Right lobe of liver (tissue), 4 donors: ENCODE measurements around the gene ZNF490.

Experiments used
- POLR2A ChIP-seq: fragments of 450-650 bp; IDR thresholded peaks from one replicate; pipeline ENCODE4 v1.6.1; 2017; ENCODE audit warnings: antibody characterized with exemption, mild to moderate bottlenecking
- TF ChIP-seq, protein P1 (sequence below), 4 donors: fragments of 200-600 bp in 3 of 4; fragments of 450-650 bp in 1 of 4; IDR thresholded peaks; one replicate each; pipeline versions ENCODE4 v1.5.1 to v1.8.0; 2016 to 2022; ENCODE audit warnings: antibody characterized with exemption in 4 of 4, mild to moderate bottlenecking in 2 of 4
- donor health status: DM: no; HTN: no; CAD: no.
- donor health status: DM: no; HTN: no; CAD: no.
- donor health status: DM: no; HTN: yes; CAD: no.

DNA sequence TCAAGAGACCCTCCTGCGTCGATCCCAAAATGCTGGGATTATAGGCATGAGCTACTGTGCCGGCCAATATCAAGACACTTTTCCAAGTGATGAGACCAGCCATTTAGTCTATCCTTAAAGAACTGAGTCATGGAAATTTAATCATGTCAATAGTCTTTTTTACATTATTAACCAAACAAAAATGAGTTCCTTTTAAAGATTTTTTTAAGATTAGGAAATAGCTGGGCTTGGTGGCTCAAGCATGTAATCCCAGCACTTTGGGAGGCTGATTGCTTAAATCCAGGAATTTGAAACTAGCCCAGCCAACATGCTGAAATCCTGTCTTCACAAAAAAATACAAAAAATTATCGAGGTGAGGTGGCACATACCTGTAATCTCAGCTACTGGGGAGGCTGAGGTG is 42.7 kb downstream of the ZNF490 start:
- TF ChIP-seq, protein P1, sequence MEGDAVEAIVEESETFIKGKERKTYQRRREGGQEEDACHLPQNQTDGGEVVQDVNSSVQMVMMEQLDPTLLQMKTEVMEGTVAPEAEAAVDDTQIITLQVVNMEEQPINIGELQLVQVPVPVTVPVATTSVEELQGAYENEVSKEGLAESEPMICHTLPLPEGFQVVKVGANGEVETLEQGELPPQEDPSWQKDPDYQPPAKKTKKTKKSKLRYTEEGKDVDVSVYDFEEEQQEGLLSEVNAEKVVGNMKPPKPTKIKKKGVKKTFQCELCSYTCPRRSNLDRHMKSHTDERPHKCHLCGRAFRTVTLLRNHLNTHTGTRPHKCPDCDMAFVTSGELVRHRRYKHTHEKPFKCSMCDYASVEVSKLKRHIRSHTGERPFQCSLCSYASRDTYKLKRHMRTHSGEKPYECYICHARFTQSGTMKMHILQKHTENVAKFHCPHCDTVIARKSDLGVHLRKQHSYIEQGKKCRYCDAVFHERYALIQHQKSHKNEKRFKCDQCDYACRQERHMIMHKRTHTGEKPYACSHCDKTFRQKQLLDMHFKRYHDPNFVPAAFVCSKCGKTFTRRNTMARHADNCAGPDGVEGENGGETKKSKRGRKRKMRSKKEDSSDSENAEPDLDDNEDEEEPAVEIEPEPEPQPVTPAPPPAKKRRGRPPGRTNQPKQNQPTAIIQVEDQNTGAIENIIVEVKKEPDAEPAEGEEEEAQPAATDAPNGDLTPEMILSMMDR (IDR thresholded peaks at IDR 0.05): no peak
- no peak for TF ChIP-seq POLR2A
